Testis (tissue), 3 donors: Measurements from ENCODE around the gene SHROOM2. TPM values are rescaled to one million over a fixed set of nuclear protein-coding genes. Genes with fewer than 3 reads are reported as not detected.

Experiments
- DNase-seq: peaks from one replicate; pipeline ENCODE4 v3.0.0-alpha.2; 2019
- H3K27ac ChIP-seq, 2 donors: fragments of 200-600 bp; sonication (generic); one replicate each; pipeline ENCODE4 v1.5.1; 2019
- H3K27me3 ChIP-seq: fragments of 200-600 bp; sonication (generic); one replicate; pipeline ENCODE4 v1.5.1; 2019
- H3K36me3 ChIP-seq: fragments of 200-600 bp; sonication (generic); one replicate; pipeline ENCODE4 v1.5.1; 2017; ENCODE audit warnings: low read depth; ENCODE audit errors: missing control alignments
- H3K4me1 ChIP-seq: fragments of 200-600 bp; sonication (generic); one replicate; pipeline ENCODE4 v1.5.1; 2019
- H3K4me3 ChIP-seq, 2 donors: fragments of 200-600 bp; sonication (generic); one replicate each; pipeline ENCODE4 v1.5.1; 2017 to 2019
- H3K9me3 ChIP-seq: fragments of 200-600 bp; sonication (generic); one replicate; pipeline ENCODE4 v1.5.1; 2017
- CTCF ChIP-seq, 3 experiments: fragments of 450-650 bp in 2 of 3; fragments of 200-600 bp in 1 of 3; sonication (generic) in 1 of 3; IDR thresholded peaks; one replicate each; pipeline ENCODE4 v1.5.1; 2016 to 2019; ENCODE audit warnings: antibody characterized with exemption in 3 of 3, mild to moderate bottlenecking in 2 of 3, moderate library complexity in 1 of 3
- POLR2A ChIP-seq: fragments of 450-650 bp; IDR thresholded peaks from one replicate; pipeline ENCODE4 v1.6.1; 2017; ENCODE audit warnings: antibody characterized with exemption, mild to moderate bottlenecking, moderate library complexity
- WGBS, 2 donors: methylation state at CpG; one replicate each; pipeline ENCODE4 v1.1.5; 2018; 5-methylcytosine and 5-hydroxymethylcytosine counted together
- intact Hi-C: fragments of 100-400 bp; cut with DNase I; formaldehyde crosslinking; loops from one replicate; pipeline ENCODE4 v1.15.1; 2023; ENCODE audit warnings: low total_unique reads
- polyA plus RNA-seq: library from polyadenylated mRNA; stranded (reverse); fragments of 350-450 nt; fragmentation: Illumina TruSeq; extraction: RNeasy Lipid Tissue Mini Kit (QIAGEN cat#74804); gene quantifications from one replicate; pipeline ENCODE4 v1.2.3, GENCODE V29; 2014; ENCODE audit warnings: low read depth, low replicate concordance; ENCODE audit not compliant: insufficient read depth
- total RNA-seq, 2 donors: library from RNA; depleted of rRNA; stranded (reverse); fragments of >200 nt; gene quantifications; one replicate each; pipeline ENCODE4 v1.2.3, GENCODE V29; 2016

The SHROOM2 gene
- total and polyA plus RNA-seq, 3 donors from 2014 or later: 8.2 to 46.0 (median 22.1) TPM

DNA sequence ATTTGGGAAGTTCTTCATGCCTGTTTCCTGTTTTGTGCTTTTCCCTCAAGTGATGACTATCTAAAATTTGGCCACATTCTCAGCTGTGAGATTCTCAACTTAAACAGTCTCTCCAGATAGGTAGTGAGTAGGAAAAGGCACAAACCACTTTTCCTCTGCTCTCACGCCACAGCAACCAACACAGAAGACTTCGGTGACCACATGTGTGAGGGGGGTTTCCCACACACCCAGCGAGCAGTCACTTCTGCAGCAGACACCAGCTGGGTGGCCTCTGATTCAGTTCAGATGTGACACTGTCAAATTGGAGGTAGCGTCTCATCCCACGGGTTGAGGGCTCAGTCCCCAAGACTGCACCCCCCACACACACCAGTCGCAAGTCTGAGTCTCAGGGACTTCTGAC, 155.9 kb downstream of the SHROOM2 start:
- intact Hi-C loops: no loop called here
- 76 to 79% methylated on average over 4 to 6 of the region's 6 CpGs for WGBS, 2 donors
- TF ChIP-seq CTCF (IDR thresholded peaks at IDR 0.05): no peak
- no peak for TF ChIP-seq POLR2A
- Histone ChIP-seq H3K9me3 (no peaks in the 10 kb centered on the region), H3K4me3 (no peak overlapping the region), H3K36me3 (no peaks in the 10 kb centered on the region), H3K27me3 (no peaks in the 10 kb centered on the region), H3K27ac (no peak overlapping the region), H3K4me1 (no peaks in the 10 kb centered on the region)
- DNase-seq: no peak

- 95% methylated on average over 5 of the region's 5 CpGs for WGBS, 2 donors
- no peak for DNase-seq
- intact Hi-C loops: no loop called here
These were observed 157.2 kb downstream of the SHROOM2 start for GRCh38 chrX:9943420-9943819.

GRCh38 chrX:9947131-9947794, 161.0 kb downstream of the SHROOM2 start:
- TF ChIP-seq POLR2A: no peak
- no peak for TF ChIP-seq CTCF (IDR thresholded peaks at IDR 0.05)
- intact Hi-C loops: no loop called here
- WGBS, 2 donors: 66 to 69% methylated on average over 4 to 10 of the region's 10 CpGs
- H3K36me3 ChIP-seq: no peaks in the 10 kb centered on the region
- no peaks in the 10 kb centered on the region for H3K4me1 ChIP-seq
- no peaks in the 10 kb centered on the region for H3K27me3 ChIP-seq
- no peak overlapping the region for H3K4me3 ChIP-seq
- H3K9me3 ChIP-seq: no peaks in the 10 kb centered on the region
- no peak overlapping the region for H3K27ac ChIP-seq
- no peak for DNase-seq

More at GRCh38 chrX:9943420-9943819, 157.2 kb downstream of the SHROOM2 start:
- Histone ChIP-seq H3K9me3 (no peaks in the 10 kb centered on the region), H3K27ac (no peak overlapping the region), H3K4me1 (no peaks in the 10 kb centered on the region), H3K27me3 (no peaks in the 10 kb centered on the region), H3K36me3 (no peaks in the 10 kb centered on the region), H3K4me3 (no peak overlapping the region)
- TF ChIP-seq POLR2A (no peak), CTCF (IDR thresholded peaks at IDR 0.05) (no peak)

- TF ChIP-seq POLR2A: no peak
- TF ChIP-seq CTCF (IDR thresholded peaks at IDR 0.05): no peak
- no peak for DNase-seq
- Histone ChIP-seq H3K9me3 (no peaks in the 10 kb centered on the region), H3K27me3 (no peaks in the 10 kb centered on the region), H3K4me3 (no peak overlapping the region), H3K4me1 (no peaks in the 10 kb centered on the region), H3K27ac (no peak overlapping the region), H3K36me3 (no peaks in the 10 kb centered on the region)
- intact Hi-C loops: no loop called here
- WGBS, 2 donors: 82 to 84% methylated on average over 9 of the region's 9 CpGs
These were observed 162.2 kb downstream of the SHROOM2 start for GRCh38 chrX:9948406-9948805.

DNA sequence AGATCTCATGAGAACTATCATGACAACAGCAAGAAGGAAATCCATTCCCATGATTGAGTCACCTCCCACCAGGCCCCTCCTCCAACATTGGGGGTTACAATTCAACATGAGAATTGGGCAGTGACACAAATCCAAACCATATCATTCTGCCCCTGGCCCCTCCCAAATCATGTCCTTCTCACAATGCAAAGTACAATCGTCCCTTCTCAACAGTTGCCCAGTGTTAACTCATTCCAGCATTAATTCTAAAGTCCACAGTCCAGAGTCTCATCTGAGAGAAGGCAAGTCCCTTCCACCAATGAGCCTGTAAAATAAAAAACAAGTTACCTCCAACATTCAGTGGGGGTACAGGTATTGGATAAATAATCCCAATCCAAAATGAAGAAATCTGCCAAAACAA, 166.1 kb downstream of the SHROOM2 start:
- Histone ChIP-seq H3K4me1 (no peaks in the 10 kb centered on the region), H3K27ac (no peak overlapping the region), H3K4me3 (no peak overlapping the region), H3K9me3 (no peaks in the 10 kb centered on the region), H3K27me3 (no peaks in the 10 kb centered on the region), H3K36me3 (no peaks in the 10 kb centered on the region)
- no peak for DNase-seq
- 50 to 63% methylated on average over 1 of the region's 1 CpG for WGBS, 2 donors
- intact Hi-C loops: no loop called here
- TF ChIP-seq POLR2A (no peak), CTCF (IDR thresholded peaks at IDR 0.05) (no peak)
